ENCODE results near the gene CCL28.
"Not testable (repeated sequence)": the region's sequence is repeated elsewhere in the genome, so short reads cannot be mapped to it uniquely, and the experiment has no call there.

The CCL28 gene, protein sequence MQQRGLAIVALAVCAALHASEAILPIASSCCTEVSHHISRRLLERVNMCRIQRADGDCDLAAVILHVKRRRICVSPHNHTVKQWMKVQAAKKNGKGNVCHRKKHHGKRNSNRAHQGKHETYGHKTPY

DNA sequence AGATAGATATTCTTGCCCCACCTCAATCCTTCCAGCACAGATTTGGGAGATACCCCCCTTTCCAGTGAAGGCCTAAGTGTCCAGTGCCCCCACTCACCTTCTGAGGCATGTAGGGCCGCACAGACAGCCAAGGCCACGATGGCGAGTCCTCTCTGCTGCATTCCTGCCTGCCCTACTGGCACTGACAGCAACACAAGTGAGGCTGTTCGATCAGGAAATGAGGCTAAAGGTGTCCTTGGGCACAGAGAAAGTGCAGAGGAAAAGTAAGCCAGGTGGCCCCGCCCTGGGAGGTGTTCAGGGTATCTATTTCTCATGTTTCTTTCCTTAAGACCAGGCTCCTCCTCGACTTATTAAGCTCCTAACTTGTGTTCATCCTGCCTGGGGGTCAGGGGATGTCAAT lies at the start of gene CCL28:
CCL28 (minus strand) TSS at position 236 of the 400 bp plus-strand sequence; CDS start at position 161, 75 bp downstream.
- DNase-seq, result no peak

GRCh38 chr5:43461066-43461465 lies 48.9 kb upstream of the CCL28 start:
- no peak for DNase-seq

- DNase-seq, result no peak
Observed at GRCh38 chr5:43456556-43456955, 44.4 kb upstream of the CCL28 start.

DNA sequence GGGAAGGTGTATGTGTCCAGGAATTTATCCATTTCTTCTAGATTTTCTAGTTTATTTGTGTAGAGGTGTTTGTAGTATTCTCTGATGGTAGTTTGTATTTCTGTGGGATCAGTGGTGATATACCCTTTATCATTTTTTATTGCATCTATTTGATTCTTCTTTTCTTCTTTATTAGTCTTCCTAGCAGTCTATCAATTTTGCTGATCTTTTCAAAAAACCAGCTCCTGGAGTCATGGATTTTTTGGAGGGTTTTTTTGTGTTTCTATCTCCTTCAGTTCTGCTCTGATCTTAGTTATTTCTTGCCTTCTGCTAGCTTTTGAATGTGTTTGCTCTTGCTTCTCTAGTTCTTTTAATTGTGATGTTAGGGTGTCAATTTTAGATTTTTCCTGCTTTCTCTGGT lies 29.4 kb upstream of the CCL28 start:
- not testable (repeated sequence) for DNase-seq

DNA sequence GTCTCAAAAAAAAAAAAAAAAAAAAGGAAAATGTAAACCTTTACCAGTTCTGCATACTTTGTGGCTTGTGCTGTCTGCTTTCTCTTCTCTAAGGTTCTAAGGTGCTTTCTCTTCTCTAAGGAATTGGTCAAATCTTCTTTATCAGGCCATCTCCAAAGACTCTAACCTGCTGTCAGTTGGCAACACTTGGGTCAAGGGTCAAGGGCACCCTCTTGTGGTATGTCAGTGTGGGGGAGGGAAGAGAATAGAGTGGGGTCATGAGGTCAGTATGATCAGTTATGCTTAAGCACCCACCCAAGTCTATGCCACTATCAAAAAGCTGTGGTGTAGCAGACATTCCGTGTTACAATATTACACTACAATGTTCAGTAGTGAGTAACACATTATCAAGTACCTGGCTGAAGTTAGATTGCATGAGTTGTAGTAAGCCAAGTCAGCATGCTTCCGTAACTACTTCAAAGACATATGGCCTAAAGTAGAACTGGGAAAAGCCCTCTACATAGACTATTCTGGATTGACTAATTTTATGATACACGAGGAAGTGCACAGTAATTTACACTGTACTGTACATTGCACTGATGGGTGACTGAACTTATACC lies 25.0 kb upstream of the CCL28 start:
- no peak for DNase-seq

- no peak for DNase-seq
Observed at GRCh38 chr5:43433382-43433781, 21.2 kb upstream of the CCL28 start.

DNA sequence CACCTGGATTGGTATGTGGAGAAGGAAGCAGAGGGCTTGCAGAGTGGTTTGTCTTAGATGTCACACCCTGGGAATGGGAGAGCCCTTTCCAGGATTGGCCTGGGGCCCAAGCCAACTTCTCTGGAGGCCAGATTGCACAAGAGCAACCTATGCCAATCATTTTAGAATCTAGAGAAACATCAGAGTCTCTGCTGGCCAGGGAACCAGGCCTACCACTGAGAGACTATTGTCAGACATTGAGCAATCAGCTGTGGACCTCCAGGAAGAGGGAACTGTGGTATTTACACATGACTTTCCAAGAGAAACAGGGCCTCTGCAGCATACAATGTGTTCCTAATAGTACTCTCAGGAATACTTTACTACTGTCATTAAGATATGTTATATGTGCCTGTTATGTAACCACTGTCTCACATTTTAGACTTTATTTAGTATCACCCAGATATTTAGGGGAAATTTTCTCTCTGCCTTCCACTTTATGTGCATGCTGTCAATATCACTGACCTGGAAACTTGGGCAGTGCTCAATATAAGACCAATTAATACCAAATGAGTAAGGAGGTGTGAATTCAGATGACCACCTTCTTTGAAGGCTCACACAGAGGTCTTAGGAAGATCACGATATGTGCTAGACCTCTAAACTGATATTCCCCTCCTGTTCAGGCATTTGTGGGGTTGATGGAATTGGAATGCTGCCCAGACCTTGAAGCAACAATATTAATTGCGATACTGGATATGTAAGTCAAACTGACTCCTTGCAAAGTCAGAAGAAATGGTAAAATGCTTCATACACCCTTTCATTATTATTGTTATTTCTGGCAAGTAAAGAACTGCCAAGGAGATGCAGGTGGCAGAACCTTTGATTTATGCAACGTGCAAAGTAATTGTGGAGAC lies 20.5 kb upstream of the CCL28 start:
- peak; percentile 73 to 96 for DNase-seq

DNA sequence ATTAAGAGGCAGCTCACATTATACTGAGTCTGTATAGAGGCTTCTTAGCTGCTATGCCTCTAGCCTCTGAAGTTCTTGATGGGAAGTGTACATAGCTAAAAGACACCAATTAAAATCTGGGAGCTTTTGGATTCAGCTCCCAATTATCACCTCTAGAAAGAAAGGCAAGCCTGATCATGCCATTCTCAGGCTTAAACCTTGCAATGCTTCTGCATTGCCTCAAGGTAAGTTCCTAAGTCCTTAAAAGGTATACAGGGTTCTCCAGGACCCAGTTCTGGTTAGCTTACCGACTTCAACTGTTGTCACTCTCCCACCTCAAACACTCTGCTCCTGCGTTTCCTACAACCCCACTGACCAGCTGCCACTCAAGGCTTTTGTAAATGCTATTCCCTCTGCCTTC lies 17.5 kb upstream of the CCL28 start:
- DNase-seq, result no peak

GRCh38 chr5:43429016-43429415 lies 16.8 kb upstream of the CCL28 start:
- no peak for DNase-seq

GRCh38 chr5:43427306-43427705 lies 15.1 kb upstream of the CCL28 start:
- no peak for DNase-seq

- peak; percentile 86 to 99 for DNase-seq
Observed at GRCh38 chr5:43425983-43426382, 13.8 kb upstream of the CCL28 start.

DNA sequence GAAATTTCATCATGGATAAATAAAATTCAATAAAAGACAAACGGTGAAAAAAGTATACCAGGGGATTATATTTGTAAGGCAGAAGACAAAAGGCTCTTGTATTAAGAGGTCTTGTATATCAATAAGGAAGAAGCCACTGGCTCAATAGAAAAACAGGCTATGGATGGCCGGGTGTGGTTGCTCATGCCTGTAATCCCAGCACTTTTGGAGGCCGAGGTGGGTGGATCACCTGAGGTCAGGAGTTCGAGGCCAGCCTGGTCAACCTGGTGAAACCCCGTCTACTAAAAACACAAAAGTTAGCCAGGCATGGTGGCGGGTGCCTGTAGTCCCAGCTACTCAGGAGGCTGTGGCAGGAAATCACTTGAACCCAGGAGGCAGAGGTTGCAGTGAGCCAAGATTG lies 10.9 kb upstream of the CCL28 start:
- DNase-seq, result not testable (repeated sequence)

GRCh38 chr5:43422143-43422542 lies 10.0 kb upstream of the CCL28 start:
- DNase-seq, result peak; percentile 22 to 74

DNA sequence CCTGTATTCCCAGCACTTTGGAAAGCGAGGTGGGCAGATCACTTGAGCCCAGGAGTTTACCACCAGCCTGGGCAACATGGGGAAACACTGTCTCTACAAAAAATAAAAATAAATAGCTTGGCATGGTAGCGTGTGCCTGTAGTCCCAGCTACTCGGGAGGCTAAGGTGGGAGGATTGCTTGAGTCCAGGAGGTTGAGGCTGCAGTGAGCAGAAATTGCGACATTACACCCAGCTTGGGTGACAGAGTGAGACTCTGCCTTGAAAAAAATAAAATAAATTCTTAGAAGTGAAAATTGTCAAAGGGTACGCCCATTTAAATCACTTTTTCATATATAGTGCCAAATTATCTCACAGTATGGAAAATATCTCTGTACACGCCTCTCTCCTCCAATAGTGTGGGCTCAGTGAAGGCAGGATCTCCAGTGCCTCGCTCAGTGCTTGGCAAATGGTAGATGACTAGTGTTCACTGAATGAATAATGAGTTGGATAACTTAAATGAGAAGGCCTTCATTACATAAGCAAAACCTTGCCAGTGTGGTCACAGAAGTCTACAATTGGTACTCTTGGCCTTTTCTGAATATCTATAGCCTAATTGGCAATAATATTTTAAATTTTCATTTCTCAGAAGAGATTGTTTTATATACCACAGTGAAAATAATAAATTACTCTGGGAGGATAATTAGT lies 9.4 kb upstream of the CCL28 start:
- peak in 1 of 2 experiments; percentile 60 for DNase-seq

DNA sequence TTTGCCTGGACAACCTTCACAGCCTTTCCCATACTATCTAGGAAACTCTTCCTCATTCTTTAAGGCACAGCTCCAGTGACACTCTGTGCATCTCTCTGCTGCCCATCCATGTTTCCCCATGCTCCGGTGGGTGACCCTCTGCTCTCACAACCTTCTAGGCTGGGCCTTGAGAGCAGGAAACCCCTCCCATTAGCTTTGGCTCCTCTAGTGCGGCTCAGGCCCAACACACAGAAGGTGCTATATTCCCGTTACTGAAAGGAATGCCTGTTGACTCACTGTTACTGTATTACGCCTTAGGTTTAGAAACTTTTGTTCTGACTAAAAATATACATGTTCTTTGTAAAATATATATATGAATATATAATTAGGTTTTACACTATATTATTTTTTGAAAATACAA lies 8.1 kb upstream of the CCL28 start:
- DNase-seq, result no peak

- no peak for DNase-seq
Observed at GRCh38 chr5:43418561-43418960, 6.4 kb upstream of the CCL28 start.

GRCh38 chr5:43416803-43417394 lies 4.7 kb upstream of the CCL28 start:
- peak in 1 of 2 experiments; percentile 39 for DNase-seq

GRCh38 chr5:43415935-43416802 lies 4.0 kb upstream of the CCL28 start:
- no peak for DNase-seq

DNA sequence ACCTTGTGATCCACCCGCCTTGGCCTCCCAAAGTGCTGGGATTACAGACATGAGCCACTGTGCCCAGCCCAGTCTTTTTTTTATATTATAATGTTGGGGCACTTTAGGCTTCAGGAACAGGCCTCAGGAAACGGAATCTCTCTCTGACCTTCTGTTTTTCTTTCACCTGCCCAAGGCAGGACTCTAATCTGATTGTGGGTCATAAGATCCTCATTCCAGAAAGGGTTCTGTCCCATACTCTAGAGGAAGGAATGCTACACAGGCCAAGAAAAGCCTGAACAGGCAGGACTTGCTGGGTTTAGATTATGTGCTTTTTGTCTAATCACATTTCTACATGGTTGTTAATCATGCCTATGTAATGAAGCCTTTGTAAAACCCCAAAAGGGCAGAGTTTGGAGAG lies 1.8 kb upstream of the CCL28 start:
- DNase-seq, result no peak

- DNase-seq, result no peak
Observed at GRCh38 chr5:43412644-43413043, 453 bp upstream of the CCL28 start.

GRCh38 chr5:43411495-43411894 lies 696 bp downstream of the CCL28 start:
- no peak for DNase-seq

DNA sequence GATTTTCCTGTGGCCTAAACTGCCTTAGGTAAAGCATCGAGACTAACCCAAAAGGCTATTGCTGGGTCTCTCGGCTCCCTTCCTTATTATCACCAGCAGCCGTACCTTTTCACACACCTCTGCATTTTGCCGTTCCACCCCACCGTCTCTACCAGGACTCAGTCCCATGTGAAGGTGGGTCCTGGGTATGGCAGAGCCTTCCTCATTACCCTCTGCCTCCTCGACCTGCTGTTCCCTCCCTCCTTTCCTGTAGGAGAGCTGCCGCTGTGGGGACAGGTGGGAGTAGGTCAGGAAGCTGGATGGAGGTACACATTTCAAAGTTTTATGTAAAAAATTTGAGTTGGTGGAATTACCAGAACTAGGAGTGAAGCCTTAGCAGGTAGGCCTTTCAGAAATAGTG lies 1.8 kb downstream of the CCL28 start:
- no peak for DNase-seq
